T-helper 2 cell treated with Interferon-gamma antibody and Interleukin-4, amounts not matched to agents 5 μg/mL and 100 μg/mL, for 36 hours (primary cell): Measurements from ENCODE around the gene CARD19.
"Not testable (repeated sequence)": the region's sequence is repeated elsewhere in the genome, so short reads cannot be mapped to it uniquely, and the experiment has no call there.

Experiments
- DNase-seq: peaks from one replicate; pipeline ENCODE4 v3.0.0; 2021; ENCODE audit warnings: low spot score
- H3K27ac Mint-ChIP-seq: one replicate; pipeline ENCODE4 v1.8.0; 2021; ENCODE audit warnings: mild to moderate bottlenecking, mixed read lengths
- H3K27me3 Mint-ChIP-seq: one replicate; pipeline ENCODE4 v1.8.0; 2021; ENCODE audit warnings: low read depth, mixed read lengths
- H3K36me3 Mint-ChIP-seq: one replicate; pipeline ENCODE4 v1.8.0; 2021; ENCODE audit warnings: low read depth, mixed read lengths
- H3K4me1 Mint-ChIP-seq: one replicate; pipeline ENCODE4 v1.8.0; 2021; ENCODE audit warnings: low read depth, mixed read lengths
- H3K4me3 Mint-ChIP-seq: one replicate; pipeline ENCODE4 v1.8.0; 2022; ENCODE audit warnings: mild to moderate bottlenecking, moderate library complexity, mixed read lengths
- H3K9me3 Mint-ChIP-seq: one replicate; pipeline ENCODE4 v1.8.0; 2021; ENCODE audit warnings: mixed read lengths

The CARD19 gene

GRCh38 chr9:93097511-93098201 lies 1.6 kb downstream of the CARD19 start:
- H3K4me3 Mint-ChIP-seq: peak overlapping the region; percentile 88
- H3K4me1 Mint-ChIP-seq: peaks cover 55% of the 10 kb centered on the region
- no peaks in the 10 kb centered on the region for H3K27me3 Mint-ChIP-seq
- peaks cover 10% of the 10 kb centered on the region for H3K9me3 Mint-ChIP-seq
- H3K27ac Mint-ChIP-seq: peak overlapping the region; percentile 88
- no peak for DNase-seq
- peaks cover 20% of the 10 kb centered on the region for H3K36me3 Mint-ChIP-seq

- peak; percentile 78 for DNase-seq
- Mint-ChIP-seq H3K9me3 (peaks cover 10% of the 10 kb centered on the region), H3K4me1 (peaks cover 54% of the 10 kb centered on the region), H3K4me3 (peak overlapping the region; percentile 88), H3K36me3 (peaks cover 23% of the 10 kb centered on the region), H3K27me3 (no peaks in the 10 kb centered on the region), H3K27ac (peak overlapping the region; percentile 88)
These were observed 2.4 kb downstream of the CARD19 start for GRCh38 chr9:93098236-93098946.

GRCh38 chr9:93099551-93100275 lies 3.7 kb downstream of the CARD19 start:
- Mint-ChIP-seq H3K9me3 (peaks cover 21% of the 10 kb centered on the region), H3K27me3 (no peaks in the 10 kb centered on the region), H3K27ac (peak overlapping the region; percentile 58), H3K36me3 (peaks cover 33% of the 10 kb centered on the region), H3K4me1 (peaks cover 49% of the 10 kb centered on the region), H3K4me3 (peak overlapping the region; percentile 88)
- no peak for DNase-seq

- H3K4me3 Mint-ChIP-seq: peak overlapping the region; percentile 7
- H3K9me3 Mint-ChIP-seq: peaks cover 24% of the 10 kb centered on the region
- no peaks in the 10 kb centered on the region for H3K27me3 Mint-ChIP-seq
- peaks cover 38% of the 10 kb centered on the region for H3K36me3 Mint-ChIP-seq
- DNase-seq: no peak
- peak overlapping the region; percentile 23 for H3K27ac Mint-ChIP-seq
- peaks cover 52% of the 10 kb centered on the region for H3K4me1 Mint-ChIP-seq
These were observed 4.2 kb downstream of the CARD19 start for GRCh38 chr9:93100276-93100636.

- H3K4me3 Mint-ChIP-seq, DNase-seq, H3K27me3 Mint-ChIP-seq, H3K27ac Mint-ChIP-seq: not testable (repeated sequence)
- Mint-ChIP-seq H3K36me3 (peaks cover 41% of the 10 kb centered on the region), H3K4me1 (peaks cover 57% of the 10 kb centered on the region), H3K9me3 (peaks cover 24% of the 10 kb centered on the region)
These were observed 5.1 kb downstream of the CARD19 start for GRCh38 chr9:93101086-93101485.

GRCh38 chr9:93105620-93106019 lies 9.6 kb downstream of the CARD19 start:
- DNase-seq: no peak
- H3K36me3 Mint-ChIP-seq: peaks cover 41% of the 10 kb centered on the region
- H3K4me1 Mint-ChIP-seq: peaks cover 60% of the 10 kb centered on the region
- H3K9me3 Mint-ChIP-seq: peaks cover 22% of the 10 kb centered on the region
- no peak overlapping the region for H3K27ac Mint-ChIP-seq
- no peaks in the 10 kb centered on the region for H3K27me3 Mint-ChIP-seq
- no peak overlapping the region for H3K4me3 Mint-ChIP-seq

- H3K9me3 Mint-ChIP-seq: peaks cover 17% of the 10 kb centered on the region
- no peak for DNase-seq
- peak overlapping the region; percentile 72 for H3K27ac Mint-ChIP-seq
- H3K36me3 Mint-ChIP-seq: peaks cover 39% of the 10 kb centered on the region
- peaks cover 61% of the 10 kb centered on the region for H3K4me1 Mint-ChIP-seq
- no peak overlapping the region for H3K4me3 Mint-ChIP-seq
- no peaks in the 10 kb centered on the region for H3K27me3 Mint-ChIP-seq
These were observed 11.3 kb downstream of the CARD19 start for GRCh38 chr9:93107151-93107824.

GRCh38 chr9:93107825-93108161 lies 11.8 kb downstream of the CARD19 start:
- peaks cover 36% of the 10 kb centered on the region for H3K36me3 Mint-ChIP-seq
- DNase-seq: no peak
- peak overlapping the region; percentile 72 for H3K27ac Mint-ChIP-seq
- H3K4me3 Mint-ChIP-seq: peak overlapping the region; percentile 52
- H3K9me3 Mint-ChIP-seq: peaks cover 14% of the 10 kb centered on the region
- H3K4me1 Mint-ChIP-seq: peaks cover 56% of the 10 kb centered on the region
- no peaks in the 10 kb centered on the region for H3K27me3 Mint-ChIP-seq

- Mint-ChIP-seq H3K36me3 (peaks cover 35% of the 10 kb centered on the region), H3K27ac (peak overlapping the region; percentile 75), H3K9me3 (peaks cover 13% of the 10 kb centered on the region), H3K4me1 (peaks cover 52% of the 10 kb centered on the region), H3K27me3 (no peaks in the 10 kb centered on the region), H3K4me3 (peak overlapping the region; percentile 52)
- peak; percentile 53 for DNase-seq
These were observed 12.4 kb downstream of the CARD19 start for GRCh38 chr9:93108291-93109041.

- Mint-ChIP-seq H3K4me3 (no peak overlapping the region), H3K27ac (no peak overlapping the region), H3K27me3 (no peaks in the 10 kb centered on the region), H3K36me3 (peaks cover 21% of the 10 kb centered on the region), H3K9me3 (no peaks in the 10 kb centered on the region), H3K4me1 (peaks cover 44% of the 10 kb centered on the region)
- DNase-seq: no peak
These were observed 14.4 kb downstream of the CARD19 start for GRCh38 chr9:93110311-93110855.

- no peaks in the 10 kb centered on the region for H3K9me3 Mint-ChIP-seq
- DNase-seq: no peak
- H3K4me1 Mint-ChIP-seq: peaks cover 40% of the 10 kb centered on the region
- H3K4me3 Mint-ChIP-seq: no peak overlapping the region
- H3K36me3 Mint-ChIP-seq: peaks cover 18% of the 10 kb centered on the region
- H3K27ac Mint-ChIP-seq: peak overlapping the region; percentile 55
- no peaks in the 10 kb centered on the region for H3K27me3 Mint-ChIP-seq
These were observed 15.0 kb downstream of the CARD19 start for GRCh38 chr9:93111001-93111370.

GRCh38 chr9:93111371-93112115 lies 15.5 kb downstream of the CARD19 start:
- Mint-ChIP-seq H3K9me3 (no peaks in the 10 kb centered on the region), H3K27me3 (no peaks in the 10 kb centered on the region), H3K27ac (peak overlapping the region; percentile 55), H3K4me3 (no peak overlapping the region), H3K4me1 (peaks cover 36% of the 10 kb centered on the region), H3K36me3 (peaks cover 18% of the 10 kb centered on the region)
- DNase-seq: peak; percentile 58
